Kidney epithelial cell (primary cell): ENCODE measurements around the gene COL11A2. TPM values are rescaled to one million over a fixed set of nuclear protein-coding genes. Genes with fewer than 3 reads are reported as not detected.

Experiments
- DNase-seq: peaks from one replicate; pipeline ENCODE4 v3.0.0-alpha.2; 2010; ENCODE audit warnings: low read depth
- H3K27me3 ChIP-seq: 2 replicates; pipeline ENCODE4 v1.6.0; 2011; ENCODE audit warnings: low read length; ENCODE audit not compliant: control insufficient read depth, insufficient read depth
- H3K36me3 ChIP-seq: 2 replicates; pipeline ENCODE4 v1.5.1; 2011; ENCODE audit warnings: low read length; ENCODE audit not compliant: control insufficient read depth, insufficient read depth
- H3K4me3 ChIP-seq: 2 replicates; pipeline ENCODE4 v1.5.1; 2011; ENCODE audit warnings: low read depth, mild to moderate bottlenecking, control low read depth, low read length
- CTCF ChIP-seq: IDR thresholded peaks from 2 replicates; pipeline ENCODE4 v1.5.1; 2011; ENCODE audit warnings: mild to moderate bottlenecking, moderate library complexity, low read length, control low read depth, inconsistent platforms; ENCODE audit not compliant: insufficient read depth, poor library complexity, severe bottlenecking
- total RNA-seq: library from RNA; depleted of rRNA; stranded (reverse); fragments of >200 nt; gene quantifications from 2 replicates; pipeline ENCODE4 v1.2.3, GENCODE V29; 2015

The COL11A2 gene
- total RNA-seq, 1 donor from 2014 or later, result 0.38 TPM

DNA sequence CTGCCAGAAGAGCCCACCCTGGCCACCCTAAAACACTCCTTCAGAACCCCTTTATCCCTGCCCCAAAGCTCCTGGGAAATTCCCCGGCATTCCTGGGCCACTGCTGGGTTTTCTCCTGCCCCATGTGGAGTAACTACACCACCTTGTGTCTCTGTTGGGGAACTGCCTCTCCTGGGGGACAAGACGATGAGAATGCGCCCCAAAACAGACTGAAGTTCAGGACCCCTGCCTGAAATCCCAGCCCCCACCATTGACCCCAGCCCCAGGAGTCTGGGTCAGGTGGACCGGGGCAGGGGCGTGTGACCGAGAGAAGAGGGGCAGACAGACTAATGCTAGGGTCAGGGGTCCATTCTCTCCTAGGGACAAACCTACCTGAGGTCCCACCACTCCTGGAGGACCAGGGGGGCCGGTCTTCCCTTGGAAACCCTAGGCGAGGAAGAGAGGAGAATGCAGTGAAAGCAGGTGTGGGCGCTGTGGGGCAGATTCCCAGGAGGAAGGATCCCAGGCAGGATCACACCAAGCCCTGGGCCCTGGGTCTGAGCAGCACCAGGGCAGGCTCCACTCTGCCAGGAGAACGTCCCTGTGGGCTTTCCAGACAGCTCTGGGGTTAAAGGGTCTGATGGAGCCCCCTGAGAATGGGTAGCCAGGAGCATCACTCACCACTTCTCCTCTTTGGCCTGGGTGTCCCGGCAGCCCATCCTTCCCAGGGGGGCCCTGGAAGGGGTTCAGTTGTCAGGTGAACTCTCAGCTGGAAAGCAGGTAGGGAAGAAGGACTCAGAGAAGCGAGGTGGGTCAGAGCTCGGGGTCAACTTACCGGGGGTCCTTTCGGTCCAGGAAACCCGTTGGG lies 19.4 kb downstream of the COL11A2 start:
- no peaks in the 10 kb centered on the region for H3K36me3 ChIP-seq
- no peak overlapping the region for H3K4me3 ChIP-seq
- peak; percentile 60 for TF ChIP-seq CTCF
- peaks cover 12% of the 10 kb centered on the region for H3K27me3 ChIP-seq
- no peak for DNase-seq

DNA sequence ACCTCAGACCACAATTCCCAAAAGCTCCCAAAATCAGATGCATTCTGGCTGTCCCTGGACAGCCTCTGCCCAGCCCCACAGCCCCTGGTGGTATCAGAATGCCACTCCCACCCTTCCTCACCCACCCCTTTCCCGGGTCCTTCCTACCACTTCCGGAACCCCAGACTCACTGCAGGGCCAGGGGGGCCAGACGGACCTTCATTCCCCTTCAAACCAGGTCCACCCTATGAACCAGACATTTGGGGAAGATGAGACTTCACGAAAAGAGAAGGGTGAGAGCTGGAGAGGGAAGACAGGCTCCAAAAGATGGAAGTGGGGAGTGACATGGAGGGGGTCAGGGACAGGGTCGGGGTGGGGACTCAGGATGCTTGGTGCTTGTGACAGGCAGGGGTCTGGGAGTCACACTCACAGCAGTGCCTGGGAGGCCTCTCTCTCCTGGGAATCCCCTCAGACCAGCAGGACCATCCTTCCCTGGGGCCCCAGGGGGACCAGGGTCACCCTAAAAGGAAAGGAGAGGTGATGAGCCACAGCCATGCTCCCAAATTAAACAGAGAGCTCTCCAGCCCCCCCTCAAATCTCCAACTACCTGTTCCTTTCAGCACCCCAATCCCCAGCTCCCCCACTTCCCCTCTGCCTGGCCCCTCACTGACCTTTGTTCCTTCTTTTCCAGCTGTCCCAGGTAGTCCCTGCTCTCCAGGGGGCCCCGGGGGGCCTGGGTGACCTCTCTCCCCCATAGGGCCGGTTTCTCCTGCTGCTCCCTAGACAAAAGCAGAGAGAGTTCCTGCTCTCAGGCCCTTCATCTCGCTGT lies 20.2 kb downstream of the COL11A2 start:
- Histone ChIP-seq H3K4me3 (no peak overlapping the region), H3K36me3 (no peaks in the 10 kb centered on the region), H3K27me3 (peaks cover 12% of the 10 kb centered on the region)
- no peak for DNase-seq
- no peak for TF ChIP-seq CTCF

- Histone ChIP-seq H3K27me3 (peaks cover 12% of the 10 kb centered on the region), H3K36me3 (no peaks in the 10 kb centered on the region), H3K4me3 (no peak overlapping the region)
- TF ChIP-seq CTCF, result no peak
- no peak for DNase-seq
These were observed 21.0 kb downstream of the COL11A2 start for GRCh38 chr6:33171016-33171879.

GRCh38 chr6:33170176-33171015 lies 21.9 kb downstream of the COL11A2 start:
- TF ChIP-seq CTCF, result no peak
- Histone ChIP-seq H3K4me3 (no peak overlapping the region), H3K27me3 (peaks cover 13% of the 10 kb centered on the region), H3K36me3 (no peaks in the 10 kb centered on the region)
- DNase-seq, result no peak
